Trophoblast cell (in vitro differentiated cells and primary cell): ENCODE data around the gene TFCP2L1.

ENCODE experiments used
- DNase-seq, 2 donors: peaks; one replicate each; pipeline ENCODE4 v3.0.0-alpha.2; 2016
- H2AFZ ChIP-seq: 2 replicates; pipeline ENCODE4 v1.6.1; 2013; ENCODE audit warnings: low read length, moderate library complexity, mild to moderate bottlenecking; ENCODE audit not compliant: insufficient read depth, poor library complexity
- H2AK5ac ChIP-seq: 2 replicates; pipeline ENCODE4 v1.6.1; 2013; ENCODE audit warnings: mild to moderate bottlenecking, low read length
- H2BK120ac ChIP-seq: 2 replicates; pipeline ENCODE4 v1.6.1; 2013; ENCODE audit warnings: low read length, mild to moderate bottlenecking, moderate library complexity; ENCODE audit not compliant: insufficient read depth, poor library complexity
- H2BK12ac ChIP-seq: 2 replicates; pipeline ENCODE4 v1.6.1; 2013; ENCODE audit warnings: mild to moderate bottlenecking, low read length, moderate library complexity
- H2BK5ac ChIP-seq: 2 replicates; pipeline ENCODE4 v1.6.1; 2013; ENCODE audit warnings: low read length, low read depth, moderate library complexity, mild to moderate bottlenecking; ENCODE audit not compliant: poor library complexity
- H3K14ac ChIP-seq: 2 replicates; pipeline ENCODE4 v1.6.1; 2013; ENCODE audit warnings: mild to moderate bottlenecking, low read length
- H3K18ac ChIP-seq: 2 replicates; pipeline ENCODE4 v1.6.1; 2013; ENCODE audit warnings: mild to moderate bottlenecking, low read length
- H3K23ac ChIP-seq: 2 replicates; pipeline ENCODE4 v1.6.1; 2013; ENCODE audit warnings: low read length
- H3K27ac ChIP-seq: 2 replicates; pipeline ENCODE4 v1.5.1; 2013; ENCODE audit warnings: low read depth, mild to moderate bottlenecking, inconsistent platforms, low read length, moderate library complexity
- H3K27me3 ChIP-seq: 2 replicates; pipeline ENCODE4 v1.6.1; 2013; ENCODE audit warnings: inconsistent platforms, mild to moderate bottlenecking, low read length, moderate library complexity; ENCODE audit not compliant: insufficient read depth
- H3K36me3 ChIP-seq, 2 experiments: 1 replicate in 1 of 2; 2 replicates in 1 of 2; pipeline ENCODE4 v1.6.1; 2013; ENCODE audit warnings: low read length in 2 of 2, mild to moderate bottlenecking in 2 of 2, moderate library complexity in 1 of 2; ENCODE audit not compliant: insufficient read depth in 2 of 2, control insufficient read depth in 1 of 2
- H3K4ac ChIP-seq: 2 replicates; pipeline ENCODE4 v1.6.1; 2013; ENCODE audit warnings: low read depth, mild to moderate bottlenecking, low read length, moderate library complexity
- H3K4me1 ChIP-seq, 2 experiments: 1 replicate in 1 of 2; 2 replicates in 1 of 2; pipeline ENCODE4 v1.6.1; 2013; ENCODE audit warnings: low read length in 2 of 2, mild to moderate bottlenecking in 2 of 2, moderate library complexity in 1 of 2; ENCODE audit not compliant: insufficient read depth in 2 of 2, control insufficient read depth in 1 of 2
- H3K4me2 ChIP-seq: 2 replicates; pipeline ENCODE4 v1.6.1; 2013; ENCODE audit warnings: inconsistent platforms, mild to moderate bottlenecking, low read length, moderate library complexity
- H3K4me3 ChIP-seq: 2 replicates; pipeline ENCODE4 v1.5.1; 2013; ENCODE audit warnings: mild to moderate bottlenecking, low read depth, low read length, inconsistent platforms
- H3K79me1 ChIP-seq: one replicate; pipeline ENCODE4 v1.6.1; 2013; ENCODE audit warnings: low read length
- H3K79me2 ChIP-seq: 2 replicates; pipeline ENCODE4 v1.6.1; 2013; ENCODE audit warnings: low read length, mild to moderate bottlenecking; ENCODE audit not compliant: control insufficient read depth, insufficient read depth, poor library complexity
- H3K9ac ChIP-seq: 2 replicates; pipeline ENCODE4 v1.6.1; 2013; ENCODE audit warnings: mild to moderate bottlenecking, low read length
- H3K9me3 ChIP-seq: 2 replicates; pipeline ENCODE4 v1.6.1; 2013; ENCODE audit warnings: low read depth, mild to moderate bottlenecking, control low read depth, inconsistent platforms, low read length; ENCODE audit not compliant: insufficient read depth
- H4K12ac ChIP-seq: 2 replicates; pipeline ENCODE4 v1.6.1; 2013; ENCODE audit warnings: low read depth, mild to moderate bottlenecking, low read length, moderate library complexity
- H4K8ac ChIP-seq: 2 replicates; pipeline ENCODE4 v1.6.1; 2013; ENCODE audit warnings: low read depth, mild to moderate bottlenecking, low read length, moderate library complexity
- H4K91ac ChIP-seq: one replicate; pipeline ENCODE4 v1.6.1; 2013; ENCODE audit warnings: low read depth, mild to moderate bottlenecking, low read length, moderate library complexity
- WGBS: extraction: QIAGEN DNeasy Blood & Tissue Kit; methylation state at CpG from one replicate; pipeline ENCODE4 v1.1.7; 2013; ENCODE audit warnings: missing lambda C conversion rate; ENCODE audit not compliant: insufficient read length, insufficient coverage; ENCODE audit errors: extremely low coverage; 5-methylcytosine and 5-hydroxymethylcytosine counted together

Gene TFCP2L1

GRCh38 chr2:121291251-121291580 is 6.2 kb upstream of the TFCP2L1 start:
- no peaks in the 10 kb centered on the region for H3K79me2 ChIP-seq
- H3K27me3 ChIP-seq: no peaks in the 10 kb centered on the region
- H4K91ac ChIP-seq: no peak overlapping the region
- H2BK120ac ChIP-seq: no peak overlapping the region
- H3K79me1 ChIP-seq: no peaks in the 10 kb centered on the region
- H3K9me3 ChIP-seq: peaks cover 2% of the 10 kb centered on the region
- H3K23ac ChIP-seq: no peak overlapping the region
- no peak overlapping the region for H3K4ac ChIP-seq
- H3K27ac ChIP-seq: no peak overlapping the region
- no peak overlapping the region for H2AK5ac ChIP-seq
- H3K4me3 ChIP-seq: no peak overlapping the region
- no peak overlapping the region for H3K18ac ChIP-seq
- H3K4me2 ChIP-seq: no peak overlapping the region
- no peak overlapping the region for H2AFZ ChIP-seq
- no peaks in the 10 kb centered on the region for H3K4me1 ChIP-seq
- no peak overlapping the region for H2BK12ac ChIP-seq
- no peaks in the 10 kb centered on the region for H3K36me3 ChIP-seq
- no peak overlapping the region for H2BK5ac ChIP-seq
- WGBS: no CpG with 5 or more reads among the region's 5 CpGs
- no peak for DNase-seq
- H3K14ac ChIP-seq: no peak overlapping the region
- H3K9ac ChIP-seq: no peak overlapping the region
- no peak overlapping the region for H4K8ac ChIP-seq
- no peak overlapping the region for H4K12ac ChIP-seq

GRCh38 chr2:121289271-121289670 is 4.3 kb upstream of the TFCP2L1 start:
- H4K12ac ChIP-seq: no peak overlapping the region
- no peak overlapping the region for H3K27ac ChIP-seq
- no peak overlapping the region for H2BK5ac ChIP-seq
- no peak for DNase-seq
- H3K4me1 ChIP-seq: peaks cover 4 to 8% of the 10 kb centered on the region in 2 experiments
- H3K14ac ChIP-seq: no peak overlapping the region
- H3K9ac ChIP-seq: no peak overlapping the region
- H3K4me3 ChIP-seq: no peak overlapping the region
- H3K23ac ChIP-seq: no peak overlapping the region
- WGBS: no CpG with 5 or more reads among the region's 5 CpGs
- H4K8ac ChIP-seq: no peak overlapping the region
- no peak overlapping the region for H2BK12ac ChIP-seq
- H3K4ac ChIP-seq: no peak overlapping the region
- H3K36me3 ChIP-seq: no peaks in the 10 kb centered on the region
- no peak overlapping the region for H2AFZ ChIP-seq
- H3K9me3 ChIP-seq: peaks cover 2% of the 10 kb centered on the region
- no peak overlapping the region for H2BK120ac ChIP-seq
- H3K79me2 ChIP-seq: peaks cover 2% of the 10 kb centered on the region
- H3K18ac ChIP-seq: no peak overlapping the region
- no peak overlapping the region for H4K91ac ChIP-seq
- no peaks in the 10 kb centered on the region for H3K79me1 ChIP-seq
- H3K27me3 ChIP-seq: peaks cover 7% of the 10 kb centered on the region
- no peak overlapping the region for H2AK5ac ChIP-seq
- H3K4me2 ChIP-seq: no peak overlapping the region

GRCh38 chr2:121288454-121289231 is 3.6 kb upstream of the TFCP2L1 start:
- Histone ChIP-seq H3K79me1 (no peaks in the 10 kb centered on the region), H3K18ac (no peak overlapping the region), H3K14ac (no peak overlapping the region), H4K12ac (no peak overlapping the region), H3K4me3 (no peak overlapping the region), H3K27me3 (peaks cover 11% of the 10 kb centered on the region), H2AFZ (no peak overlapping the region), H2BK120ac (no peak overlapping the region), H3K27ac (no peak overlapping the region), H3K79me2 (peaks cover 2% of the 10 kb centered on the region), H3K4me1 (peaks cover 4 to 10% of the 10 kb centered on the region in 2 experiments), H4K8ac (no peak overlapping the region), H3K23ac (no peak overlapping the region), H2AK5ac (no peak overlapping the region), H3K9me3 (peaks cover 2% of the 10 kb centered on the region), H3K36me3 (no peaks in the 10 kb centered on the region), H3K4me2 (no peak overlapping the region), H2BK12ac (no peak overlapping the region), H2BK5ac (no peak overlapping the region), H3K4ac (no peak overlapping the region), H4K91ac (no peak overlapping the region), H3K9ac (no peak overlapping the region)
- WGBS: no CpG with 5 or more reads among the region's 12 CpGs
- no peak for DNase-seq

GRCh38 chr2:121287956-121288355 is 3.0 kb upstream of the TFCP2L1 start:
- H3K18ac ChIP-seq: no peak overlapping the region
- no peak overlapping the region for H4K91ac ChIP-seq
- no peak overlapping the region for H3K23ac ChIP-seq
- H3K14ac ChIP-seq: no peak overlapping the region
- peaks cover 2% of the 10 kb centered on the region for H3K79me2 ChIP-seq
- no peak overlapping the region for H2AK5ac ChIP-seq
- no peak overlapping the region for H3K4ac ChIP-seq
- H3K4me1 ChIP-seq: peaks cover 4 to 10% of the 10 kb centered on the region in 2 experiments
- H2BK5ac ChIP-seq: no peak overlapping the region
- H3K4me2 ChIP-seq: no peak overlapping the region
- H2BK120ac ChIP-seq: no peak overlapping the region
- peaks cover 2% of the 10 kb centered on the region for H3K9me3 ChIP-seq
- H3K4me3 ChIP-seq: no peak overlapping the region
- no peak for DNase-seq
- H3K36me3 ChIP-seq: no peaks in the 10 kb centered on the region
- no peak overlapping the region for H4K12ac ChIP-seq
- no peak overlapping the region for H2BK12ac ChIP-seq
- no peaks in the 10 kb centered on the region for H3K79me1 ChIP-seq
- H3K9ac ChIP-seq: no peak overlapping the region
- WGBS: no CpG with 5 or more reads among the region's 4 CpGs
- no peak overlapping the region for H4K8ac ChIP-seq
- H3K27me3 ChIP-seq: peaks cover 16% of the 10 kb centered on the region
- no peak overlapping the region for H2AFZ ChIP-seq
- no peak overlapping the region for H3K27ac ChIP-seq
